GM21737 (cell line): ENCODE data around the gene FIBP.

Experiments
- ATAC-seq: cut with Tn5 transposase; IDR thresholded peaks from one replicate; pipeline ENCODE4 v1.9.1; 2021; ENCODE audit warnings: mild to moderate bottlenecking, moderate library complexity; ENCODE audit not compliant: unreplicated experiment

FIBP gene

GRCh38 chr11:65871811-65872548 is 16.3 kb downstream of the FIBP start:
- no peak for ATAC-seq

GRCh38 chr11:65870706-65871681 is 17.3 kb downstream of the FIBP start:
- ATAC-seq, result no peak

GRCh38 chr11:65870307-65870658 is 18.0 kb downstream of the FIBP start:
- no peak for ATAC-seq

- no peak for ATAC-seq
Measured at GRCh38 chr11:65869643-65870306, 18.5 kb downstream of the FIBP start.

- ATAC-seq, result no peak
Measured at GRCh38 chr11:65868907-65869306, 19.4 kb downstream of the FIBP start.

GRCh38 chr11:65868076-65868667 is 20.1 kb downstream of the FIBP start:
- ATAC-seq, result no peak

- no peak for ATAC-seq
Measured at GRCh38 chr11:65867284-65868071, 20.8 kb downstream of the FIBP start.

GRCh38 chr11:65866509-65867283 is 21.6 kb downstream of the FIBP start:
- ATAC-seq, result no peak

- ATAC-seq, result no peak
Measured at GRCh38 chr11:65865550-65866172, 22.6 kb downstream of the FIBP start.

GRCh38 chr11:65864706-65865471 is 23.4 kb downstream of the FIBP start:
- no peak for ATAC-seq

GRCh38 chr11:65863889-65864705 is 24.2 kb downstream of the FIBP start:
- no peak for ATAC-seq

- ATAC-seq, result no peak
Measured at GRCh38 chr11:65862941-65863888, 25.1 kb downstream of the FIBP start.

GRCh38 chr11:65862191-65862735 is 26.0 kb downstream of the FIBP start:
- no peak for ATAC-seq

GRCh38 chr11:65861533-65862183 is 26.6 kb downstream of the FIBP start:
- no peak for ATAC-seq

- no peak for ATAC-seq
Measured at GRCh38 chr11:65861165-65861505, 27.1 kb downstream of the FIBP start.
